ENCODE measurements around the gene PPP1R12B. TPM values are rescaled to one million over a fixed set of nuclear protein-coding genes. Genes with fewer than 3 reads are reported as not detected.
"Not testable (repeated sequence)": the region's sequence is repeated elsewhere in the genome, so short reads cannot be mapped to it uniquely, and the experiment has no call there.

PPP1R12B gene
- total and polyA plus RNA-seq, 4 donors, result 4.0 to 31.6 (median 9.7) TPM

GRCh38 chr1:202616355-202616915 is 267.9 kb downstream of the PPP1R12B start (continued):
- TF ChIP-seq REST (IDR thresholded peaks at IDR 0.05) (no peak), YY1 (IDR thresholded peaks at IDR 0.05) (no peak)

- 82% methylated on average over 11 of the region's 11 CpGs for WGBS
- H3K27me3 ChIP-seq (ENCODE audit: control insufficient read depth in 4 of 4, insufficient read depth in 4 of 4, low read length in 3 of 4); DNase-seq (ENCODE audit: low spot score); H3K9ac ChIP-seq (ENCODE audit: low read depth in 1 of 2, low read length in 2 of 2); H3K9me3 ChIP-seq (ENCODE audit: control insufficient read depth in 4 of 4, low read length in 3 of 4); H3K4me3 ChIP-seq (ENCODE audit: low read depth in 1 of 3, low read length in 3 of 3); H3K27ac ChIP-seq (ENCODE audit: low read depth in 1 of 2, low read length in 2 of 2); H3K36me3 ChIP-seq (ENCODE audit: control insufficient read depth in 4 of 4, insufficient read depth in 3 of 4, low read depth in 1 of 4, low read length in 3 of 4): not testable (repeated sequence)
- peaks cover 0 to 11% (median 4%) of the 10 kb centered on the region in 4 donors for H3K4me1 ChIP-seq (ENCODE audit: control insufficient read depth in 4 of 4, insufficient read depth in 4 of 4, low read length in 3 of 4)
Measured at GRCh38 chr1:202619012-202619411, 270.5 kb downstream of the PPP1R12B start.

GRCh38 chr1:202619505-202619904 is 271.0 kb downstream of the PPP1R12B start:
- Histone ChIP-seq H3K27me3 (ENCODE audit: control insufficient read depth in 4 of 4, insufficient read depth in 4 of 4, low read length in 3 of 4) (no peaks in the 10 kb centered on the region), H3K36me3 (ENCODE audit: control insufficient read depth in 4 of 4, insufficient read depth in 3 of 4, low read depth in 1 of 4, low read length in 3 of 4) (no peaks in the 10 kb centered on the region), H3K27ac (ENCODE audit: low read depth in 1 of 2, low read length in 2 of 2) (no peak overlapping the region), H3K4me1 (ENCODE audit: control insufficient read depth in 4 of 4, insufficient read depth in 4 of 4, low read length in 3 of 4) (peaks cover 0 to 11% (median 4%) of the 10 kb centered on the region in 4 donors), H3K4me3 (ENCODE audit: low read depth in 1 of 3, low read length in 3 of 3) (no peak overlapping the region), H3K9me3 (ENCODE audit: control insufficient read depth in 4 of 4, low read length in 3 of 4) (no peaks in the 10 kb centered on the region), H3K9ac (ENCODE audit: low read depth in 1 of 2, low read length in 2 of 2) (no peak overlapping the region)
- WGBS, result 56% methylated on average over 2 of the region's 2 CpGs
- TF ChIP-seq ATF3 (IDR thresholded peaks at IDR 0.05) (no peak), FOXA2 (IDR thresholded peaks at IDR 0.05) (no peak), SP1 (IDR thresholded peaks at IDR 0.05) (no peak), NR2F2 (IDR thresholded peaks at IDR 0.05) (no peak), HNF4A (conservative IDR thresholded peaks at IDR 0.05) (peak; percentile 31 to 63), JUND (IDR thresholded peaks at IDR 0.05) (no peak), MAX (IDR thresholded peaks at IDR 0.05) (no peak), FOXA1 (IDR thresholded peaks at IDR 0.05) (no peak), TAF1 (conservative IDR thresholded peaks at IDR 0.05) (no peak)
- DNase-seq (ENCODE audit: low spot score), result no peak

- H3K36me3 ChIP-seq (ENCODE audit: control insufficient read depth in 4 of 4, insufficient read depth in 3 of 4, low read depth in 1 of 4, low read length in 3 of 4); H3K27me3 ChIP-seq (ENCODE audit: control insufficient read depth in 4 of 4, insufficient read depth in 4 of 4, low read length in 3 of 4); DNase-seq (ENCODE audit: low spot score); H3K9me3 ChIP-seq (ENCODE audit: control insufficient read depth in 4 of 4, low read length in 3 of 4); H3K4me3 ChIP-seq (ENCODE audit: low read depth in 1 of 3, low read length in 3 of 3); H3K9ac ChIP-seq (ENCODE audit: low read depth in 1 of 2, low read length in 2 of 2); H3K27ac ChIP-seq (ENCODE audit: low read depth in 1 of 2, low read length in 2 of 2): not testable (repeated sequence)
- H3K4me1 ChIP-seq (ENCODE audit: control insufficient read depth in 4 of 4, insufficient read depth in 4 of 4, low read length in 3 of 4), result peaks cover 0 to 11% (median 4%) of the 10 kb centered on the region in 4 donors
- WGBS, result 95% methylated on average over 2 of the region's 2 CpGs
Measured at GRCh38 chr1:202620036-202620435, 271.5 kb downstream of the PPP1R12B start.

Data from liver (tissue), 9 donors.